ENCODE measurements around the gene ANO6. TPM values are rescaled to one million over a fixed set of nuclear protein-coding genes. Genes with fewer than 3 reads are reported as not detected.

ANO6 gene
- total RNA-seq, 1 donor from 2014 or later: 35.0 TPM

GRCh38 chr12:45421736-45422135 is 205.8 kb downstream of the ANO6 start:
- Mint-ChIP-seq H3K9me3 (no peaks in the 10 kb centered on the region), H3K4me3 (no peak overlapping the region), H3K36me3 (peaks cover 32% of the 10 kb centered on the region), H3K27me3 (no peaks in the 10 kb centered on the region), H3K27ac (no peak overlapping the region), H3K4me1 (ENCODE audit: unreplicated experiment) (no peaks in the 10 kb centered on the region)
- TF ChIP-seq CTCF (conservative IDR thresholded peaks at IDR 0.05): no peak
- no peak for DNase-seq (ENCODE audit: extremely low spot score, unreplicated experiment)

DNA sequence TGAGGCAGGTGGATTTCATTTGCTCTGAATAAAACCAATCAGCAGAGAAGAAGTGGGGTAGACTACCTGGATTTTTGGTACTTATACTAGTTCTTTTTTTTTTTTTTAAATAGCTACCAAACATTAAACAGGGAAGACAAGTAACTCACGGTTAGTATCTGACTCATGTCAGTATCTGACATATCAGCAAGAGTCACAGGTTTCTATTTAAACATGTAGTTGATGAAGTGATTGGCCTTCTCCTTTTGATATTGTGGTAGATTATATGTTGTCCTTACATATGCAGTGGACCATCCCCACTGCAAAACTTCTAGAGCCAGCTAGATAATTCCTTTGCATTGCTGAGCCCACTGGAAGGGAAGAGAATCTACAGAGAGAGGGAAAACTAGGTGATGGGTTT is 208.0 kb downstream of the ANO6 start:
- no peak overlapping the region for H3K4me3 Mint-ChIP-seq
- H3K9me3 Mint-ChIP-seq: no peaks in the 10 kb centered on the region
- no peak for DNase-seq (ENCODE audit: extremely low spot score, unreplicated experiment)
- no peaks in the 10 kb centered on the region for H3K27me3 Mint-ChIP-seq
- TF ChIP-seq CTCF (conservative IDR thresholded peaks at IDR 0.05): no peak
- no peak overlapping the region for H3K27ac Mint-ChIP-seq
- peaks cover 37% of the 10 kb centered on the region for H3K36me3 Mint-ChIP-seq
- no peaks in the 10 kb centered on the region for H3K4me1 Mint-ChIP-seq (ENCODE audit: unreplicated experiment)

DNA sequence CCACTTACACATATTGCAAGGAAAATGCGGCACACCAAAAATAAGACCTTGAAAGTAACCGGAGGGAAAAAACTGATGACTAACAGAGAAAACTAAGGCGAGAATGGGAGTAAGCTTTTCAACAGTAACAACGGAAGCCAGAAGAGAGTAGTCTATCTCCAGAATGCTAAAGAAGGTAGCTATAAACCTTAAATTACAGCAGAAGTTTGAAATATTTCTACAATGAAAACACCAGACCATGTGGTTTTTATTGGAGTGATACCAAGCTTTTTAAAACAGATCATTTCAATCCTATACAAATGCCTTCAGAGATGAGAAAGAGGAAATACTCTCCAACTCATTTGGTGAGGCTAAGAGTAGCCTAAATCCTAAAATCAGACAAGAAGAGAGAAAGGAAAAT is 209.5 kb downstream of the ANO6 start:
- Mint-ChIP-seq H3K27ac (no peak overlapping the region), H3K4me1 (ENCODE audit: unreplicated experiment) (no peaks in the 10 kb centered on the region), H3K9me3 (no peaks in the 10 kb centered on the region), H3K36me3 (peaks cover 47% of the 10 kb centered on the region), H3K27me3 (no peaks in the 10 kb centered on the region), H3K4me3 (no peak overlapping the region)
- no peak for TF ChIP-seq CTCF (conservative IDR thresholded peaks at IDR 0.05)
- no peak for DNase-seq (ENCODE audit: extremely low spot score, unreplicated experiment)

DNA sequence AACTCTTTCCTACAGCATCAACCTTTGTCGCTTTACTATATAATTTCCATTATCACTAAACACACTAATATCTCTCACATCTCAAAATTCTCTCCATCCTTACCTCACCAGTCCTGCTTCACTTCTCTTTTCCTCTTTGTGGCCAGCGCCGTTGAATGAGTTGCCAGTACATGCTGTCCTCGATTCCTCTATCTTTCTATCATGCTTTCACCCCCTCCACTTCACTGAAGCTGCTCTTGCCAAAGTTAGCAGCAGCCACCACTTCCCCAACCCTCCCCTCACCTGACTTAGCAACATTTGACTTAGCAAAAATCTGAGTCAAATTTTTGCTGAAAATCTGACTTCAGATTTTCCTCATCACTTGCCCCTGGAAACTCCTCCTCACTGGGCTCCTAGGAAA is 210.4 kb downstream of the ANO6 start:
- DNase-seq (ENCODE audit: extremely low spot score, unreplicated experiment): no peak
- no peak for TF ChIP-seq CTCF (conservative IDR thresholded peaks at IDR 0.05)
- Mint-ChIP-seq H3K27me3 (no peaks in the 10 kb centered on the region), H3K4me3 (no peak overlapping the region), H3K36me3 (peaks cover 51% of the 10 kb centered on the region), H3K9me3 (no peaks in the 10 kb centered on the region), H3K4me1 (ENCODE audit: unreplicated experiment) (no peaks in the 10 kb centered on the region), H3K27ac (no peak overlapping the region)

DNA sequence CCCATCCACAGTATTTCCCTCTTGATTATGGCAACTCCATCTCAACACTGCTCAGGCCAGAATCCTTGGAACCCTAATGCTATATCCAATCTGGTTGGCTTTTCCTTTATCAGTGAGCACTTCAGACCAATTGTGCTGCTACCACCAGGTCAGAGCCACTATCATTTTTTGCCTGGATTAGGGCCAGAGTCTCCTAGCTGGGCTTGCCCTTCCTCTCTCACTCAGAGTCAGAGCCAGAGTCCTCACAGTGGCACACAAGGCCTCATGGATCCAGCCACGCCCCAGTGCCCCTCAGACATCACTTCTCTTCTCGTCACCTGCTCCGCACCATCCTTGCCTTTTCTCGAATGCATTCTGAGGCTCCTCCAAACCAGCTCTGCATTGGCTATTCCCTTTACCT is 211.1 kb downstream of the ANO6 start:
- peaks cover 48% of the 10 kb centered on the region for H3K36me3 Mint-ChIP-seq
- TF ChIP-seq CTCF (conservative IDR thresholded peaks at IDR 0.05): no peak

DNA sequence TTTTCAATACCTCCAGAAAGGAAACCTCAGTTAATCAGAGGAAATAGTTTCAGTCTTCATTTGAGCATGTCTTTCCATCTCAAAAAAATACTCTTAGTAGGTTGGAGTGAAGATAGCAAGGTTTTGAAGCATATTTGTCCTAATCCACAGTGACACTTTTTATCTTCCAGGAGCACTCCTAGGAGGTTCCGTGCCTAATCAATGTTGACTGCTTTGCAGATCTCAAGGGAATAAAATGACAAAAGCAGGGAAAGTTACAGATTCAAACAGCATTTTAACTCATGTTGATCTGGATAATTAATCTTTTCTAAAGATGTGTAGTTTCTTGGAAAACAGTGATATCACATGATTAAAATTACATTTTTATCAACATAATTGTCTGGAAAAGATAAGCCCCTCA is 213.9 kb downstream of the ANO6 start:
- peaks cover 40% of the 10 kb centered on the region for H3K36me3 Mint-ChIP-seq

More for the DNA sequence above, 211.1 kb downstream of the ANO6 start:
- no peak overlapping the region for H3K27ac Mint-ChIP-seq
- H3K4me3 Mint-ChIP-seq: no peak overlapping the region
- no peak for DNase-seq (ENCODE audit: extremely low spot score, unreplicated experiment)
- H3K9me3 Mint-ChIP-seq: no peaks in the 10 kb centered on the region
- no peaks in the 10 kb centered on the region for H3K4me1 Mint-ChIP-seq (ENCODE audit: unreplicated experiment)
- no peaks in the 10 kb centered on the region for H3K27me3 Mint-ChIP-seq

More for the DNA sequence above, 213.9 kb downstream of the ANO6 start:
- Mint-ChIP-seq H3K27ac (no peak overlapping the region), H3K27me3 (no peaks in the 10 kb centered on the region), H3K4me1 (ENCODE audit: unreplicated experiment) (peaks cover 5% of the 10 kb centered on the region), H3K9me3 (no peaks in the 10 kb centered on the region), H3K4me3 (no peak overlapping the region)
- TF ChIP-seq CTCF (conservative IDR thresholded peaks at IDR 0.05): no peak
- DNase-seq (ENCODE audit: extremely low spot score, unreplicated experiment): no peak
